ENCODE results near the gene SLC30A7. TPM values are rescaled to one million over a fixed set of nuclear protein-coding genes. Genes with fewer than 3 reads are reported as not detected.

Gene SLC30A7
- total RNA-seq: 24.6 TPM

GRCh38 chr1:100895540-100896480 is at the start of gene SLC30A7:
TSS of gene SLC30A7 (plus strand) at chr1:100896090. CDS start at chr1:100896263, 173 bp downstream.

GRCh38 chr1:100894603-100895539 is 1.0 kb upstream of the SLC30A7 start, which contains the start of gene EXTL2:
TSS of gene EXTL2 (minus strand) at chr1:100894842. CDS start at chr1:100888757, 6,085 bp downstream.

GRCh38 chr1:101025657-101026429 is 130.0 kb downstream of the SLC30A7 start, which contains the start of gene DPH5:
TSS of gene DPH5 (minus strand) at chr1:101025784. CDS start at chr1:101025443, 341 bp downstream.

Other genes with a start within 250 kb of the SLC30A7 start
- 100 TPM for gene VCAM1, start 176.3 kb upstream of the SLC30A7 start, total RNA-seq
- 39.5 TPM for gene EXTL2, start 1.2 kb upstream of the SLC30A7 start, total RNA-seq
- 31.5 TPM for gene DPH5, start 129.7 kb downstream of the SLC30A7 start, total RNA-seq